Activated CD8-positive, alpha-beta memory T cell treated with anti-CD3 and anti-CD28 coated beads, Interleukin-2, amount 10 ng/mL, durations not matched to agents 7 days and 5 days (primary cell): ENCODE measurements around the gene DNAJC16. TPM values are rescaled to one million over a fixed set of nuclear protein-coding genes. Genes with fewer than 3 reads are reported as not detected.

Experiments
- ATAC-seq: fragments of 150-1000 bp; cut with Tn5 transposase; one replicate; pipeline ENCODE4 v1.10.0; 2021; ENCODE audit warnings: moderate library complexity
- CTCF ChIA-PET: fragments of 350-600 bp; sonication (Branson Sonifier 250); formaldehyde crosslinking; loops from one replicate; lab custom pipeline; 2021; ENCODE audit warnings: antibody characterized with exemption; lab: Charles Lee
- DNase-seq: peaks from one replicate; pipeline ENCODE4 v3.0.0-alpha.2; 2020
- H3K27ac Mint-ChIP-seq: one replicate; pipeline ENCODE4 v1.8.0; 2021; ENCODE audit warnings: mild to moderate bottlenecking, mixed read lengths
- H3K27me3 Mint-ChIP-seq: one replicate; pipeline ENCODE4 v1.8.0; 2021; ENCODE audit warnings: mixed read lengths
- H3K36me3 Mint-ChIP-seq: one replicate; pipeline ENCODE4 v1.8.0; 2021; ENCODE audit warnings: mild to moderate bottlenecking, mixed read lengths
- H3K4me1 Mint-ChIP-seq: one replicate; pipeline ENCODE4 v1.8.0; 2021; ENCODE audit warnings: mixed read lengths
- H3K4me3 Mint-ChIP-seq: one replicate; pipeline ENCODE4 v1.8.0; 2021; ENCODE audit warnings: mild to moderate bottlenecking, moderate library complexity, mixed read lengths
- H3K9me3 Mint-ChIP-seq: one replicate; pipeline ENCODE4 v1.8.0; 2022; ENCODE audit warnings: low read depth, mixed read lengths
- total RNA-seq, 2 experiments: library from RNA; stranded (reverse); gene quantifications; one replicate each; pipeline ENCODE4 v1.2.3, GENCODE V29; 2021

The DNAJC16 gene
- total RNA-seq, 2 experiments from 2014 or later = 14.9 to 18.1 TPM

DNA sequence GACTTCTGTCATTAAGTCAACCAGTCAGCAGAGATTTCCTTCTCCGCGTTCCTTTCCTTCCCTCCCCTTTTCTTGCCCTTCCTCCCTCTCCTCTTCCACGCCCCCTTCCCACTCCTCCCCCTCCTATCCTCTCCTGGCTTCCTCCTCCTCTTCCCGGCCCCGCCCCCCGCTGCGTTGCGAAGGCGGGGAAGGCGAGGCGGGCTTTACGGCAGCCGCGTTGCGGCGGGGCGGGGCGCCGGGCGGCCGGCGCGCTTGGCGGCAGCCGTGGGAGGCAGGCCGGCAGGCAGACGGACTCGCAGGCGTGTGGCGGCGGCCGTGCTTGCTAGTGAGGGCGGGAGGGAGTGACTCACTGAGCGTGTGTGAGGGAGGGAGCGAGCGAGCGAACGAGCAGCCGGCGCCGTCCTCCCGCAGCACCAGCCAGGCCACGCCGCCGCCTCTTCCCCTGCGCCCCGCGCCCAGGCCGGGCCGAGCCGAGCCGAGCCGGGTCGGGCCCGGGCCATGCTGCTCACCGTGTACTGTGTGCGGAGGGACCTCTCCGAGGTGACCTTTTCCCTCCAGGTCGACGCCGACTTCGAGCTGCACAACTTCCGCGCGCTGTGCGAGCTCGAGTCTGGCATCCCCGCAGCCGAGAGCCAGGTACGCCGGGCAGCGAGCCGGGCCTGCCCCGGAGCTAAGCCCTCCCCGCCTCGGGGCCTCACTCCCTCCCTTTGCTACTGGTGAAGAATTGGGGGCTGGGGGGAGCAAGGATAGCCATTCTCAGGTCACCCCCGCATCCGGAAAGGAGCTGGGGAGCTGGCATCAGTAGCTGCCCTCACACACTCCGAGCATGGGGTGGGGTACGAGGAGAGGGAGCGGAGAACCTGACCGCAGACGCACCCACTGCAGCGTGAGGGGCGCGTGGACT is 90.8 kb downstream of the DNAJC16 start, which contains the start of gene DDI2:
Gene DDI2, plus strand, starts transcription at position 286 of the 904 bp plus-strand sequence. Its CDS starts 213 bp downstream, at position 499.
- peak; percentile 95 for ATAC-seq
- CTCF ChIA-PET = interaction anchor here (0.7 to 4.2 kb wide), 4 partner anchors 13 to 90 kb away, joined by 3 to 20 read pairs (median 4); partner anchors contain the start of gene DNAJC16
- peak within 1 kb of the TSS; percentile 80 for H3K4me3 Mint-ChIP-seq
- peaks cover 39% of the 10 kb centered on the region for H3K4me1 Mint-ChIP-seq
- no peaks in the 10 kb centered on the region for H3K27me3 Mint-ChIP-seq
- peaks cover 7% of the 10 kb centered on the region for H3K36me3 Mint-ChIP-seq
- H3K27ac Mint-ChIP-seq = peak within 1 kb of the TSS; percentile 94
- peak; percentile 97 for DNase-seq
- no peaks in the 10 kb centered on the region for H3K9me3 Mint-ChIP-seq

DNA sequence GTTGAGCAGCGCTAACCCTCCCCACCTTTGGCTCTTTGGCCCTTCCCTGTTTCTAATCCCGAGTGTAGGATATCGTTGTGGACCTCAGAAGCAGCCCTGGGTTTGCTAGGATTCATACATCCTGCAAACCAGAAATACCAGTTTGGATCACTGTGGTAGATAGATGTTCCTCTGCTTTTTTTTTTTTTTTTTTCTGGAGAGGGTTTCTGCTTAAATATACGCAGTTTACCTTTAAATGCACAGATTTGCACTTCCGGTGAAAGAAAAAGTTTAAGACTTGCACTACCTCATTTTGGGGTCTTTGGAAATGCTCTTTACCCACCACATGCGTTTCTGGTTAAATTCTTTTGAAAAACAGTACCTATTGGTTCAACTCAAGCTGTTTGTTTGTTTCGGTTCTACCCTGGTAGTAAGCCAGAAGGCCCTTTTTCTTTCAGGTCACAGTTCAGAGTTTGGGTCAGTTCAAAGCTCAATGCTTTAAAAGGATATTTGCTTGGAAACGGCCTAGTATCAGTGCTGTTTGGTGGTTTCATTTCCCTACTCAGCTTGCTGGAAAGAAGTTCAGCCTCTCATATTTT is 91.5 kb downstream of the DNAJC16 start:
- Mint-ChIP-seq H3K27me3 (no peaks in the 10 kb centered on the region), H3K36me3 (peaks cover 7% of the 10 kb centered on the region), H3K9me3 (no peaks in the 10 kb centered on the region), H3K27ac (peak overlapping the region; percentile 94), H3K4me3 (peak overlapping the region; percentile 80), H3K4me1 (peaks cover 45% of the 10 kb centered on the region)
- ATAC-seq (no peak), DNase-seq (no peak)
- CTCF ChIA-PET = interaction anchor here (0.7 to 4.2 kb wide), 4 partner anchors 12 to 91 kb away, joined by 3 to 20 read pairs (median 4); partner anchors contain the start of gene DNAJC16

DNA sequence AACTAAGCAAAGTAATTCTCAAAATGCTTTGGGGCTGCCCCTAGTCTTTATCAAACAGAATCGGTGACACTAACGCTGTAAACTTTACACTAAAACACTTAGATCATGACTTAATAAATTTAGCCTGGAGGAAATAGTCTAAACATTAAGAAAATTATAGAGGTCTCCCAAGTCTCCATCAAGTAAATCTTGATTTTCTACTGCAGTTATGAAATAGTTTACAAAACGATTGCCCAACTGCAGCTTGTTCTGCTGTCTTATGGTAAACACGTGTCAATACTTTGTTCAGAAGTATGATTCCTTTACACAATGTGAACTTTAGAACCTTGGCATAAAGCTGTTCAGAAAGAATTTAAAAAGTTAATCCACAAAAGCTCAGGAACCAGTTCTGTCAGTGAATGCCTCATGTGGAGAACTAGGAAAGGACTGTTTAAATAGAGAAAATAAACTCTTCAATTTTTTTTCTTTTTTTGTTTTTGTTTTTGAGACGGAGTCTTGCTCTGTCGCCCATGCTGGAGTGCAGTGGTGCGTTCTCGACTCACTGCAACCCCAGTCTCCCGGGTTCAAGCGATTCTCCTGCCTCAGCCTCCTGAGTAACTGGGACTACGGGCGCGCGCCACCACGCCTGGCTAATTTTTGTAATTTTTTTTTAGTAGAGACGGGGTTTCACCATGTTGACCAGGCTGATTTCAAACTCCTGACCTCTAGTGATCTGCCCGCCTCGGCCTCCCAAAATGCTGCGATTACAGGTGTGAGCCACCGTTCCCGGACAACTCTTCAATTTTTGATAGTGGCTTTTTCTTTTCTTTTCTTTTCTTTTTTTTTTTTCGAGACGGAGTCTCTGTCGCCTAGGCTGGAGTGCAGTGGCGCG is 92.2 kb downstream of the DNAJC16 start:
- H3K27me3 Mint-ChIP-seq = no peaks in the 10 kb centered on the region
- H3K9me3 Mint-ChIP-seq = no peaks in the 10 kb centered on the region
- DNase-seq = no peak
- CTCF ChIA-PET = interaction anchor here (0.7 to 4.2 kb wide), 3 partner anchors 15 to 92 kb away, joined by 3 to 20 read pairs (median 4); partner anchors contain the start of gene DNAJC16
- H3K36me3 Mint-ChIP-seq = peaks cover 7% of the 10 kb centered on the region
- ATAC-seq = no peak
- peak overlapping the region; percentile 80 for H3K4me3 Mint-ChIP-seq
- H3K4me1 Mint-ChIP-seq = peaks cover 45% of the 10 kb centered on the region
- peak overlapping the region; percentile 94 for H3K27ac Mint-ChIP-seq

DNA sequence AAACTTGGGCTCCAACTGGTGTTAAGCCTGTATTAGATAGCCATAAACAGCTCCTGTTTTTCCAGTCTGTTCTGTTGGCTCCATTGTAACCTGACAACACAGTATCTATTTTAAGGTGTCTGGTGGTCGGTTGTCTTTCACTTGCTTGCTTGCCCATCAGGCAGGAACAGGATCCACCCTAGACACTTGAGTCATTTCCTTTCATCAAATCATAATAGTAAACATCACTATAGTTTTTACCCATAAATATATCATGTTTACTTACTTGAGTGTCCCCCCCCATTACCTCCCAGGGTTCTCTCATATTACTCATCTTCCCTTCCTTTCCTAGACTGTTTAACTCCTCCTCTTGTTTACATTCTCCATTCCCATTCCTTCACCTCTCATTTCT is 93.5 kb downstream of the DNAJC16 start:
- CTCF ChIA-PET = interaction anchor here (1.0 to 1.4 kb wide), 3 partner anchors 10 to 27 kb away, joined by 3 read pairs; no protein-coding TSS in a partner anchor
- ATAC-seq = no peak
- Mint-ChIP-seq H3K9me3 (no peaks in the 10 kb centered on the region), H3K4me1 (peaks cover 52% of the 10 kb centered on the region), H3K4me3 (peak overlapping the region; percentile 39), H3K36me3 (peaks cover 9% of the 10 kb centered on the region), H3K27ac (peak overlapping the region; percentile 31), H3K27me3 (no peaks in the 10 kb centered on the region)
- DNase-seq = no peak

DNA sequence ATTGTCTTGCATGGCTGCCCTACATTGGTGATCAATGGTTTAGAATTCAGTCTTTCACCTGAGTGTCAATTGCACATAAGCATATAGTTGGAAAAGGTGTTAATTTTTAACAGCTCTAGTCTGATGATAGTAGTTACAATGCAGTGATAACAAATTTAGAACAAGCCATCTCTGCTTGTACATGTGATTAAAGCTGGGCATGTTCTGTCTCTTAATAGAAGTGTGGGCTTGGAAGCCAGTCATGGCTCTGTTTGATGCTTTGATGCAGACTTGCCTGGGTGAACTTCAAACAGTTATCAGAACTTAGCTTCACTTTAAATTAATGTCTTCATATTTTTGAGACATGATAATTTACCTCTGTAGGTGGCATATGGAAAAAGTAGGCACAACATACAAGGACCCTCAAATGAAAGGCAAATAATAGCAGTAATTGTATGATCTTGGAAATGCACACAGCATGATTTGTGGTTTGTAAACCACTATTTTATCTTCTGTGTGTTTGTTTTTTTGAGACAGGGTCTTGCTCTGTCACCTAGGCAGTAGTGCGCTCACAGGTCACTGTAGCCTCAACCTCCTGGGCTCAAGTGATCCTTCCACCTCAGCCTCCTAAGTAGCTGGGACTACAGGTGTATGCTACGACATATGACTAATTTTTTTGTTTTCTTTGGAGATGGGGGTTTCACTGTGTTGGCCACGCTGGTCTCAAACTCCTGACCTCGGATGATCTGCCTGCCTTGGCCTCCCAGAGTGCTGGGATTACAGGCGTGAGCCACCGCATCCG is 94.4 kb downstream of the DNAJC16 start:
- H3K27me3 Mint-ChIP-seq = no peaks in the 10 kb centered on the region
- ATAC-seq = no peak

DNA sequence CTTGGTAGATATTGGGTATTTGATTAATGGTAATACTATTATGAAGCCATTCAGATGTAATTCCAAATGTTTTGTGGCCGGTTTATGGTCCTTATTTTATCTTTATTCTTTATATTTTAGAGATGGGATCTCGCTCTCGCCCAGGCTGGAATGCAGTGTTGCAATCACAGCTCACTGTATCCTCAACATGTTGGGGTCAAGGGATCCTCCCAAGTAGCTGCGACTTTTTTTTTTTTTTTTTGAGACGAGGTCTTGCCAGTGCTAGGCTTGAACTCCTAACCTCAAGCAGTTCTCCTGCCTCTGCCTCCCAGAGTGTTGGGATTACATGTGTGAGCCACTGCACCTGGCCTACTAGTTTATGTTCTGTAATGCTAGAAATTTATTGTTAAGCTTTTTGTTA is 95.3 kb downstream of the DNAJC16 start:
- Mint-ChIP-seq H3K4me3 (no peak overlapping the region), H3K36me3 (peaks cover 9% of the 10 kb centered on the region), H3K4me1 (peaks cover 60% of the 10 kb centered on the region), H3K9me3 (no peaks in the 10 kb centered on the region), H3K27ac (no peak overlapping the region), H3K27me3 (no peaks in the 10 kb centered on the region)
- ATAC-seq (no peak), DNase-seq (no peak)
- CTCF ChIA-PET = interaction anchor here (0.6 to 1.3 kb wide), 2 partner anchors 25 to 939 kb away, joined by 3 read pairs; no protein-coding TSS in a partner anchor

More for the DNA sequence above, 94.4 kb downstream of the DNAJC16 start:
- no peak overlapping the region for H3K4me3 Mint-ChIP-seq
- peaks cover 57% of the 10 kb centered on the region for H3K4me1 Mint-ChIP-seq
- H3K27ac Mint-ChIP-seq = peak overlapping the region; percentile 31
- CTCF ChIA-PET = interaction anchor here (0.6 to 1.4 kb wide), 5 partner anchors 9 to 940 kb away, joined by 3 to 4 read pairs (median 3); no protein-coding TSS in a partner anchor
- H3K9me3 Mint-ChIP-seq = no peaks in the 10 kb centered on the region
- DNase-seq = no peak
- peaks cover 9% of the 10 kb centered on the region for H3K36me3 Mint-ChIP-seq

DNA sequence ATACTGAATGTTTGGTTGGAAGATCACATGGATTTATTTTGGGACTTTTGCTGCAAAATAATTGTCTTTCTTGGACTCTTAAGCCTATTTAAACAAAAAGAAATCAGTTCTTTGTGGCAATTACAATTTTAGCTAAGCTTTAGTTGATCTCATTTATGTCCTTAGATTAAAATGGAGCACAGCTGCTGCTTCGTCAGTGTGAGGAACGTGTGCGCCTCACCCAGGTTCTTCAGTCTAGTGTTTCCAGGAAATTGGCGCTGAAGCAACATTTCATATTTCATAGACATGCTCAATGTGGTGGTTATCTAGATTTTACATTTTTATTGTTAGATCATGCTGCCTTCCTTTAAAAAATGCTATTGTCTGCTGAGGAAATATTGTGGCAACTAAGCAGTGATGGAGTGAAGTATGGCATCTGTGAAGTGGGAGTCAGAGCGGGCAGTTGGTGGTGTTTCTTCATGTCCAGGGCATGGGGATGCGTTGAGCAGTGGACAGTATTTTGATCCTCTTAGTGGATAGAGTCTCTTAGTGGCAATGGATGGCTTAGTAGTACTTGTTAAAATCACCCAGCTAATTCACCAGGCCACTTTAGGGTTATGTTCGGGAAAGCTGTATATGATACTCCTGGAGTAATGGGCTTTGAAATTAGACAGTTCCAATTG is 96.2 kb downstream of the DNAJC16 start:
- CTCF ChIA-PET = interaction anchor here (1.3 kb wide), 1 partner anchor 26 kb away, joined by 3 read pairs; no protein-coding TSS in a partner anchor
- no peaks in the 10 kb centered on the region for H3K27me3 Mint-ChIP-seq
- peaks cover 12% of the 10 kb centered on the region for H3K36me3 Mint-ChIP-seq
- no peak for DNase-seq
- peaks cover 67% of the 10 kb centered on the region for H3K4me1 Mint-ChIP-seq
- H3K4me3 Mint-ChIP-seq = no peak overlapping the region
- H3K27ac Mint-ChIP-seq = no peak overlapping the region
- H3K9me3 Mint-ChIP-seq = no peaks in the 10 kb centered on the region
- ATAC-seq = no peak

DNA sequence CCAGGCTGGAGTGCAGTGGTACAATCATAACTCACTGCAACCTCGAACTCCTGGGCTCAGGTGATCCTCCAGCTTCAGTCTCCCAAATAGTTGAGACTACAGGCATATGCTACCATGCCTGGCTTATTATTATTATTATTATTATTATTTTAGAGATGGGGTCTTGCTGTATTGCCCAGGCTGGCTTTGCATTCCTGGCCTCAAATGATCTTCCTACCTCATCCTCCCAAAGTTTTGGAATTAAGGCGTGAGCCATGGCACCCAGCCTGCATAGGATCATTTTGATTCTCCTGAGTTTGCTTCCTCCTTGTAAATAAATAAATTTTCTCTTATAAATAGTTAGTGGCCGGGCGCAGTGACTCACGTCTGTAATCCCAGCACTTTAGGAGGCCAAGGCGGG is 96.8 kb downstream of the DNAJC16 start:
- no peak for DNase-seq
- CTCF ChIA-PET = no interaction called here
- Mint-ChIP-seq H3K4me3 (no peak overlapping the region), H3K9me3 (no peaks in the 10 kb centered on the region), H3K27me3 (no peaks in the 10 kb centered on the region), H3K36me3 (peaks cover 15% of the 10 kb centered on the region), H3K4me1 (peaks cover 69% of the 10 kb centered on the region), H3K27ac (no peak overlapping the region)
- no peak for ATAC-seq

DNA sequence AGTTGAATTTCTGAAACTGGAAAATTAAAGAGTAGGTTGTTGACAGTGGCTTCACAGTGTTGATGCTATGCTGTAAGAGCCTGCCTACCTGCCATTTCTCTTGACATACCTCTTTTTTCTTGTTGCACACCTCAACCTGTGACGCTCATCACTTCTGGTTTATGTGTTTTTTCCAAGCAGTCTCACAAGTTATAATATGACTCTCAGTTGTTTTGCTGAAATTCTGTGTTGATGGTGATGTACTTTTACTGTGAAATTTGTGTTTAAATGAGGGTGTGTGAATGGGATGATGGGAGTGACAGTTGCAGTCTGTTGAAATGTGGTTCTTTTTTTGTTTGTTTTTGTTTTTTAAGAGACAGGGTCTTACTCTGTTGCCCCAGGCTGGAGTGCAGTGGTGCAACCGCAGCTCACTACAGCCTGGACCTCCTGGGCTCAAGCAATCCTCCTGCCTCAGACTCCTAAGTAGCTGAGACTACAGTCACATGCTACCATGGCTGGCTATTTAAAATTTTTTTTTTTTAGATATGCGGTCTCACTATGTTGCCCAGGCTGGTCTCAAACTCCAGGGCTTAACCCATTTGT is 97.6 kb downstream of the DNAJC16 start:
- H3K4me3 Mint-ChIP-seq = no peak overlapping the region
- H3K9me3 Mint-ChIP-seq = no peaks in the 10 kb centered on the region
- ATAC-seq = no peak
- H3K36me3 Mint-ChIP-seq = peaks cover 17% of the 10 kb centered on the region
- peaks cover 62% of the 10 kb centered on the region for H3K4me1 Mint-ChIP-seq
- H3K27ac Mint-ChIP-seq = peak overlapping the region; percentile 26
- CTCF ChIA-PET = no interaction called here
- no peak for DNase-seq
- H3K27me3 Mint-ChIP-seq = no peaks in the 10 kb centered on the region

DNA sequence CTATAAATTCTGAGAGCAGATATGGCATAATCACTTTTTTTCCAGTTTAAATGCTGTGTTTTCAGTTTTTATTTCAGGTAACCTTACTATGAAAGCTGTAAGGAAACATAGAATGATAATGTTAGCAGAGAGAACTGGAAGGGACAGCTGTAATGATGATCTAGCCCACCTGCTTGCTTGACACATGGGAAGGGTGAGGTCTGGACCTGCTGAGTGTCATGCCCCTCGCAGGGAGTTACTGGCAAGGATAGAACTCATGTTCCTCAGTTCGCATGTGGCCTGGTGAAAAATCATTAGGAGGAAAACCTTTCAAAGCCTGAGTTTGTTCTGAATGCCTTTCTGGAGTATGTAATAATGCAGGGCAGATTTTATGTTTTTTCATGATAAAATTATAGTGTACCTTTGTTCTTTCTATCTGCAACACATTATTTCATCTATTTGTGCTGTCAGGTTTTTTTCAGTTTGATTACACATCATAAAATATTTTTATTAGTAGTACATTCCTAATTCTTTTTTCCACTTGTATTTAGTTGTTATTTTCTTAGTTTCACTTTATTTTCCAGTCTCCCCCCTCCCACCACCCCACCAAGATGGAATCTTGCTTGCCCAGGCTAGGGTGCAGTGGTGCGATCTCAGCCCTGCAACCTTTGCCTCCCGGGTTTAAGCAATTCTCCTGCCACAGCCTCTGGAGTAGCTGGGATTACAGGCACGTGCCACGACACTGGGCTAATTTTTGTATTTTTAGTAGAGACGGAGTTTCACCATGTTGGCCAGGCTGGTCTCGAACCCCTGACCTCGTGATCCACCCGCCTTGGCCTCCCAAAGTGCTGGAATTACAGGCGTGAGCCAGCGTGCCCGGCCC is 98.6 kb downstream of the DNAJC16 start:
- H3K36me3 Mint-ChIP-seq = peaks cover 21% of the 10 kb centered on the region
- no peaks in the 10 kb centered on the region for H3K9me3 Mint-ChIP-seq
- no peak overlapping the region for H3K4me3 Mint-ChIP-seq
- H3K4me1 Mint-ChIP-seq = peaks cover 52% of the 10 kb centered on the region
- DNase-seq (no peak), ATAC-seq (no peak)
- H3K27ac Mint-ChIP-seq = no peak overlapping the region
- no peaks in the 10 kb centered on the region for H3K27me3 Mint-ChIP-seq
- CTCF ChIA-PET = no interaction called here
